Hepatocyte (in vitro differentiated cells): ENCODE results near the gene HOXB7.

Source experiments
- EZH2 ChIP-seq: fragments of 200-600 bp; sonication (generic); IDR thresholded peaks from 2 replicates; pipeline ENCODE4 v1.6.1; 2016; ENCODE audit warnings: antibody characterized with exemption, mild to moderate bottlenecking, borderline replicate concordance
- EZH2phosphoT487 ChIP-seq: fragments of 200-600 bp; sonication (generic); IDR thresholded peaks from one replicate; pipeline ENCODE4 v1.6.1; 2018; ENCODE audit warnings: antibody characterized with exemption, mild to moderate bottlenecking, low read depth, moderate library complexity; ENCODE audit not compliant: unreplicated experiment, severe bottlenecking
- TF ChIP-seq, protein P1 (sequence below): fragments of 200-600 bp; sonication (generic); IDR thresholded peaks from 2 replicates; pipeline ENCODE4 v1.5.1; 2016; ENCODE audit warnings: antibody characterized with exemption, mild to moderate bottlenecking; ENCODE audit not compliant: poor library complexity

DNA sequence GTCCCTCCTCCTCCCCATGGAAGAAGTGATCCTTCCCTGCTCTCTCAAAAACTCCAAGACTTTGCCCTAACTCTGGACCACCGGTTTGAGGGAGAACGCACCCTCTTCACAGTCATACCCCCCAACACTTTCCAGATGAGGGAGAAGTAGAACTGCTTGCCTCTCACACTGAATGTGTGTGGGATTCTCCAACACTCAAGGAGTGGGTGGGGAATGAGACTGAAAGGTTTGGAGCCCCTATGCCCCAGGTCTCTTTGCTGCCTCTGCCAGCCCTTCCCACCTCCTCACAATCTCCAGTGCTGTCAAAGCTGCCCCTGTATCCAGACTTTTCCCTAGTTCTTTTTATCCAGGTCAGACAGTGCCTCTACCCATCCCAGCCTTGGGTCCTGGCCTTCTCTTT lies 44.1 kb downstream of the HOXB7 start:
- TF ChIP-seq, protein P1, sequence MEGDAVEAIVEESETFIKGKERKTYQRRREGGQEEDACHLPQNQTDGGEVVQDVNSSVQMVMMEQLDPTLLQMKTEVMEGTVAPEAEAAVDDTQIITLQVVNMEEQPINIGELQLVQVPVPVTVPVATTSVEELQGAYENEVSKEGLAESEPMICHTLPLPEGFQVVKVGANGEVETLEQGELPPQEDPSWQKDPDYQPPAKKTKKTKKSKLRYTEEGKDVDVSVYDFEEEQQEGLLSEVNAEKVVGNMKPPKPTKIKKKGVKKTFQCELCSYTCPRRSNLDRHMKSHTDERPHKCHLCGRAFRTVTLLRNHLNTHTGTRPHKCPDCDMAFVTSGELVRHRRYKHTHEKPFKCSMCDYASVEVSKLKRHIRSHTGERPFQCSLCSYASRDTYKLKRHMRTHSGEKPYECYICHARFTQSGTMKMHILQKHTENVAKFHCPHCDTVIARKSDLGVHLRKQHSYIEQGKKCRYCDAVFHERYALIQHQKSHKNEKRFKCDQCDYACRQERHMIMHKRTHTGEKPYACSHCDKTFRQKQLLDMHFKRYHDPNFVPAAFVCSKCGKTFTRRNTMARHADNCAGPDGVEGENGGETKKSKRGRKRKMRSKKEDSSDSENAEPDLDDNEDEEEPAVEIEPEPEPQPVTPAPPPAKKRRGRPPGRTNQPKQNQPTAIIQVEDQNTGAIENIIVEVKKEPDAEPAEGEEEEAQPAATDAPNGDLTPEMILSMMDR = no peak
- TF ChIP-seq EZH2 (no peak), EZH2phosphoT487 (no peak)
